Colon (tissue), 2 donors: ENCODE results near the gene LANCL3.
A peak's percentile ranks its signal among the peaks of the same experiment; 100 is the strongest.
"Not testable (repeated sequence)": the region's sequence is repeated elsewhere in the genome, so short reads cannot be mapped to it uniquely, and the experiment has no call there.

Source experiments
- FAIRE-seq: peaks from 2 replicates; lab custom pipeline; 2012; peaks lifted over from hg19 to GRCh38; lab: Jason Lieb, UNC
- donor health status: control.
- donor health status: control.

The LANCL3 gene

GRCh38 chrX:37627602-37628001, 56.1 kb downstream of the LANCL3 start:
- no peak for FAIRE-seq

DNA sequence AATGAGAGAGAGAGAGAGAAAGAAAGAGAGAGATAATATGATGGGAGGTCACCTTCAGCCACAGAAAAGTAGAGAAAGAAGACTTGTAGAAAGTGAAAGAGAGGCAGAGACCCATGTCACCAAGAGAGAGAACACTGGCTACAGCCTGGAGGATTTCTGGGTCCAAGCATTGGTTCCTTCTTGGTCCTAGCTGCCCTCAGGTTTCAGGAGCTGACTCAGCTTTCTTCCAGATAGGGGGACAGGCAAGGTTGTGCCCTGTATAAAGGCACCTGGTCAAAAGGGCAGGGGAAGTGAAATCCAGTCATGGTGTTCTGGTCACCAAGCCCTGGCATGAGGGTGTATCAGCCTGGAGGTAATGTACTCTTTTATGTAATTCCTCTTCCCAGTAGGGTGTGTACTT, 66.6 kb downstream of the LANCL3 start:
- FAIRE-seq: no peak

DNA sequence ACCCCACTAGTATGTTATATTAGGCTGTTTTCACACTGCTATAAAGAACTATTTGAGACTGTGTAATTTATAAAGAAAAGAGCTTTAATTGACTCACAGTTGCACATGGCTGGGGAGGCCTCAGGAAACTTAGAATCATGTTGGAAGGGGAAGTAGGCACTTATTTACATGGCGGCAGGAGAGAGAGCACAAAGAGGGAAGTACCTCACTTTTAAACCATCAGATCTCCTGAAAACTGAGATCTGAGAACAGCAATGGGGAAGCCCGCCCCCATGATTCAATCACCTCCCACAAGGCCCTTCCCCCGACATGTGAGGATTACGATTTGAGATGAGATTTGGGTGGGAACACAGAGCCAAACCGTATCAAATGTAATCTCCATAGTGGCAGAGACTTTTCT, 68.7 kb downstream of the LANCL3 start:
- FAIRE-seq: no peak

- FAIRE-seq: no peak
These were observed 70.4 kb downstream of the LANCL3 start for GRCh38 chrX:37641859-37642258.

- FAIRE-seq: no peak
These were observed 73.2 kb downstream of the LANCL3 start for GRCh38 chrX:37644381-37645305.

DNA sequence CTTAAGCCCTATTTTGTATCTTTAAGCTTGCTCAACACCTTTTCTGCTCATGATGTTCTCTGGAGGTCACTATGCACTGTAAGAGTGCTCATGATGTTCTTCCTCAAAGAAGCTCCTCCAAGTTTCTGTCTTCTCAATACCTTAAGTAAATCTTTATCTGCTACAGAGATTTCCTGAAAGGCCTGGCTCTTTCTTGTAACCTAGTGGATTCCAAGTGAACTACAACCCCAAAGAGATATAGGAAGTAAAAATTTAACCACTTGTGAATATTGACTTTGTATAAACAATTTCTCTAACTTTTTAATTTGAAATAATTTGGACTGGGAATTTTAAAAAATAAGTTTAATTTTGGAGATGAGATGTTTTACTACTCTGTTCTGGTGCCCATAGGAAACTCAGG, 74.8 kb downstream of the LANCL3 start:
- peak; percentile 79 for FAIRE-seq

DNA sequence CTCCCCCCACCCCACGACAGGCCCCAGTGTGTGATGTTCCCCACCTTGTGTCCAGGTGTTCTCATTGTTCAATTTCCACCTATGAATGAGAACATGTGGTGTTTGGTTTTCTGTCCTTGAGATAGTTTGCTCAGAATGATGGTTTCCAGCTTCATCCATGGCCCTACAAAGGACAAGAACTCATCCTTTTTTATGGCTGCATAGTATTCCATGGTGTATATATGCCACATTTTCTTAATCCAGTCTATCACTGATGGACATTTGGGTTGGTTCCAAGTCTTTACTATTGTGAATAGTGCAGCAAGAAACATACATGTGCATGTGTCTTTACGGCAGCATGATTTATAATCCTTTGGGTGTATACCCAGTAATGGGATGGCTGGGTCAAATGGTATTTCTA, 79.4 kb downstream of the LANCL3 start:
- not testable (repeated sequence) for FAIRE-seq

DNA sequence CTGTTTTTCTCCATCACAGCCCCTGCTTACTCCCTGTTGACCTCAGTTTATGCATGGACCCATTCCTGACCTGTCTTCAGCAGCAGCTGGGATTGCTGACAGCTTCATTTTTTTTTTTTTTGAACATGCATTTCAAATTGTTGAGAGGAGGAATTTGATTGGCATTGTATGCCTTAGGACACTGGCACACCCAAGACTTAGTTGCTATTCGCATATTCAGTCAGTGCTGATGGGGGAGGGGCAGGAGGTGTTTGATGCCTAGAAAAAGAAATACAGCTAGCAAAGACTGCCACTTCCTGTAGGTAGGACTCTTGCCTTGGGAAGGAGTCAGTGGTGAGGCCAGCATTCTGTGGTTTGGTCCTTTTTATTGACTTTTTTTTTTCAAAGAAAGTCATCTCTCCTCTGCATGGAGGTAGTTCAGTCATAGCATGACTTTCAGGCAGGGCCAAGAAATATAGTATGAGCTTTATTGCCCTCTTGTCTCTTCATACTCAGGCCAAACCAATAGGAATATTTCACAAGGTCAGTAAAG, 80.5 kb downstream of the LANCL3 start:
- no peak for FAIRE-seq

DNA sequence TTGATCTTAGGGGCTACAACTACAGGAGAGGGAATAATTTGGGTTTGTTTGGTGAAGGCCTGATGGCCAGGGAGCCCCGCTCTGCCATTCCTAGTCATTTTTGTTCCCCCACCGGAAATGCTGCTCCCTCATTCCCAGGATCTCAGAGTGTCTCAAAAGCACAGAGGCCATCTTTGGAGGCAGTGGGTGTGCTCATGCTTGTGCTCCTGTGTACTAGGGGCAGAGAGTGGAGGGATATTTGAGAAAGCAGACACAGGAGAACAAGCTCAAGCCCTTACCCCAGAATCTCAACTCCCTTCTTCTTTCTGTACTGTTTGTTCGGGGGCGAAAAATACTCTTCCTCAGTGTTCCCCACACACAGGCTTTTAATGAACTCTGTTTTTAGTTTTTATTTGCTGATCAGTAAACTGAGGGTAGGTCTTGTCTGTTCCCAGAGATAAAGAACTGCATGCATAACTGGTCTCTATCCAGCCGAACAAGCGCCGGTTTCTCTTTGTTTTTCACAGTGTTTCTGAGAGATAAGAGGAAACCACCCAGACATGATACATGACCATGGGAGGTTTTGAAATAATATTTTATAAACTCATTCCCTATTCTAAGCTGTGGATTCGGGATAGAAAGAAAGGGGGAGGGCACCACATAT, 81.2 kb downstream of the LANCL3 start:
- no peak for FAIRE-seq

GRCh38 chrX:37653397-37654085, 82.1 kb downstream of the LANCL3 start:
- no peak for FAIRE-seq

DNA sequence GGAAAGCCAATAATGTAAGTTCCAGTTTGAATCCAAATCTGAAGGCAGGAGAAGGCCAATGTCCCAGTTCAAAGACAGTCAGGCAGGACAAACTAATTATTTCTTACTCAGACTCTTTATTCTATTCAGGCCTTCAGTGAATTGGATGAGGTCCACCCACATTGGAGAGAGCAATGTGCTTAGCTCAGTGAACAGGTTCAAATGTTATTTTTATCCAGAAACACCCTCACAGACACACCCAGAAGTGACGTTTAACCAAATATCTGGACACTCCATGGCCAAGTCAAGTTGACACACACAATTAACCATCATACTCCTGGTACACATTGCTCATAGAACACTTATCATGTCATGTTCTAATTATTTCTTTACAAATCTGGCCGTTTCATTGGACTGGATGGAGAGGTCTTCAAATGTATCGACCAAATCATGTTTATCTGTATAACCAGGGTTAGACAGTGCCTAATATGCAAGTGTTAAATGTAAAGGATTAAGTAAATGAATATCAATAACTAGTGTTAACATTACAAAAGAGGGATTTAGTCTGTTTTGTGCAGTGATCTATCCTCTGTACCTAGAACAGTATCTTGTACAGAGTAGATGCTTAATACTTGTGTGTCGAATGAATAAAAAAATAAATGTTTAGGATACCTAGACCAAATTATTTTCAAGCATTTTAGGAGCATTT, 87.0 kb downstream of the LANCL3 start:
- no peak for FAIRE-seq

GRCh38 chrX:37659047-37659446, 87.6 kb downstream of the LANCL3 start:
- peak; percentile 78 for FAIRE-seq

GRCh38 chrX:37662181-37662580, 90.7 kb downstream of the LANCL3 start:
- no peak for FAIRE-seq

DNA sequence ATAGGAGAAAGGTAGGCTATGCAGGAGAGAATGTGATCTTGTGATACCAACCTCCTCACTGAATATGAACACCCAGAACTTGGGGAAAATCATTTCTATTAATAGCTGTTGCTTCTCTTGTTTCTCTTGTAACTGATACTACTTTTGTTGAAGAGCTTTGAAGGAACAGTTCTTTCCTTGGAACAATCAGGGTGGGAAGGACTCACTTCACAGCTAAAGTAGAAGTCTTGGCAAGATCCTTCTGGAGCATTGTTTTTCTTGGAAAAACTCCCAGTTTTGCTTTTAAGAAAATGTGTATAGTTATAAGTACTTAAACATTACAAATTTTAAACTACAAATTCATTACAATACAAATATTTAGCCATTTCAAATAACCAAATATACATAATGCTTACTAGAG, 95.1 kb downstream of the LANCL3 start:
- peak; percentile 57 for FAIRE-seq

DNA sequence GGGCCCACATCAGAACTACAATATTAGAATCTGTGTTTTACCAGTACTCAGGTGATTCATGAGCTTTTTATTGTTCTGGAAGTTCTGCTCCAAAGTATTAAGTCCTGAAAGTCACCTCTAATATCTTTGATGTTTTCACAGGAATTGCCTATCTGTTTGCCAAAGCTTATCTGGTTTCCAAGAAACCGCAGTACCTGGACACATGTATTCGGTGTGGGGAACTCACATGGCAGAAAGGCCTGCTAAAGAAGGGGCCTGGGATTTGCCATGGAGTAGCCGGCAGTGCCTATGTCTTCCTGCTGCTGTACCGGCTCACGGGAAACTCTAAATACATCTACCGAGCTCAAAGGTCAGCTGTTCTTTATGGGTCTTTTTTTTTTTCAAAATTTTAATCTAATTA, 95.7 kb downstream of the LANCL3 start:
- FAIRE-seq: no peak

GRCh38 chrX:37672563-37672962, 101.1 kb downstream of the LANCL3 start:
- FAIRE-seq: no peak

DNA sequence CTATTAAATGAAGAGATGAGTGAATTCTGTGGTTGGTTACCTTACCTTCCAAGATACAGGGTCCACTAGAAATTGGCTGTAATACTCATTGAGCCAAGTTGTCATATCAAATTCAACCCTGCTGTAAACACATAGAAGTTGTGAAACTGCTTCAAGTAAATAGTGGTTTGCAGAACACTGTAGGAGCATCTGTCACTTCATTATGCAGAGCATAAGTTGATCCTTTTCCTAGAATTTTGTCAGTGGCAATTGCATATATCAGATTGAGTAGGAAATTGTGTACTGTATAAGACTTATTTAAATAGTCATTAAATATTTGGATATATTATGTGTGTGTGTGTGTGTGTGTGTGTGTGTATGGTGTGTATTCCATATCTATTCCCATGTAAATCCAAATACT, 105.3 kb downstream of the LANCL3 start:
- FAIRE-seq: no peak

DNA sequence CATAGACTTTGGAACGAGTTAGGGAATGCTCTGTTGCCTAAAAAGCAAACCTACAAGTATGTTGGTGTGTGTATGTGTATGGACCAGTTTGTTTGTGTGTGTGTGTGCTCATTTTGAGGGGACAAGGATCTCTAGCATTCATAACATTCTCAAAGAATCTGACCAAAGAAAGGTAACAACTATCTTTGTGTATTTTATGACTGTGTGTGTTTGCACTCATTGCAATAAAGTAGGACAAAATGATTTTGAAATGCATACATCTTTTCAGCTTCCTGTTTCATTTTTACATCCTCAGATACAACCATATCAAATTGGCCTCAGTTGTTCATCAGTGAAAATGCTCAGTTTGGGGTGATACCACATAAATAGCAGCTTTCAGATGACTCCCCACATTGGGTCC, 105.8 kb downstream of the LANCL3 start:
- peak; percentile 43 for FAIRE-seq

DNA sequence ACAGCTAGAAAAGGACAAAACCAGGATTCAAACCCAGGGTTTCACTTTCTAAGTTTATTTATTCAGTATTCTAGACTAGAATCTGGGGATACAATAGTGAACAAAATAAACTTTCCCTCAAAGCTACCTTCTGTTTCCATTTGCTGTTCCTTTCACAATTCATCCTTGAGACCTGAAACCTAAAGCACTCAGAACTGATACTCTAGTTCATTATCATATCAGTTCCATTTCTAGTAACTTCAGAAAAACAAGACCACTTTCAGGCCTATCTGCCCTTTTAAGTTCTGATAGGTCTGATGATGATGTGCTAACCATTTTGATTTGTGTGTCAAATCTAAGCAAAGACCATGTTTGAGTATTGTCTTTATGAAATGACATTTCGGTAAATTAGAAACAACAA, 106.3 kb downstream of the LANCL3 start:
- peak; percentile 96 for FAIRE-seq

DNA sequence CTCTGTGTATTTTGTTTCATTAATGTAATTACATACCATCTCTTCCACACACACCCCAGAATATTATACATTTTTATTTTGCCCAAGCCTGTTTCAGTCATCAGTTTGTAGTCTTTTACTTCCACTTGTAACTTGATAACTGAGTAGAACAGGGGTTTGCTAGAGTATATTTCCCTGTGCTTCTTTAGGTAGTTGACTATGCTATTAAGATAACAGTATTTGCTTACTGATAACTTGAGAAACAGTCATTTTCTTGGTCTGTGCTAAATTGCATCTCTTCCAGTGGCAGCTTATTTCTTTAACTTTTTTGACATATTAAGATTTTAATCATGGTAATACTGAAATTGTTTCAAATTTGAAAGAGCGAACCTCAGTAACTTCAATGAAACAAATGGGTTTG, 107.1 kb downstream of the LANCL3 start:
- no peak for FAIRE-seq

DNA sequence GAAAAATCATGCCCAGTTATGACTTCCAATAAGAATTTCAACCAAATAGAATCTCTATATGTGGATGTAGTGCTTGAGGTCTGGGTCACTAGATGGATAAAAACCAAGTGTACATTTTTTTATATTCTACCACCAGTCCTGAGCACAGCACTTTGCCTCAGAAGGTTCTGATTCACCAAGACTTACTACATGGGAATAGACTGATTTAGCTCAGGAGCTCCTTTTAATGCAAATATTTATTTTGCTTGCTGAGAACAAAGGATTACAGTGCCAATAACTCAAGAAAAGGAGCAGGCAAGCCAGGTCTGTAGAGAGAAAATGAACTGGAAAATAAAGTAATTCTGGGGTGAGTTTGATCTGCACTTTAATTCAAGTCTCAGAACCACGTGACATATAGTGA, 107.8 kb downstream of the LANCL3 start:
- FAIRE-seq: no peak

DNA sequence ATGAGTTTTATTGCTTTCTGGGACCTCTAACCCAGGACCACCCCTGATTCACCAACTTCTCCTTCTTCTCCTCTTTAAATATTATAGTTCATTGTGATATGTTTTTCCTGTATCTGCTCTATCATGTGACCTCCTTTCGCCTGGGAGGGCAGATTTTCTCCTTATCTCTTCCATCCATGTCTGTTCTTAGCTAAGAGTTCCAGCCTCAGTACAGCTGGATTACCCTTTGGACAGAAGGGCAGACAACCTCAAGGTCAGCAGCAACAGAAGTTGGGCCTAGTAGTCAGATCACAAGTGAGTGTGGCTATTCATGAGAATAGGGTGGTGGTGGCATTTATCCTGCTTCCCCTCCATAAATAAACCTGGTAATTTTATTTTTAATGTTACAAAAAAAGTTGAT, 108.4 kb downstream of the LANCL3 start:
- FAIRE-seq: no peak
